ENCODE data around the gene MAPKAP1.

MAPKAP1 gene

DNA sequence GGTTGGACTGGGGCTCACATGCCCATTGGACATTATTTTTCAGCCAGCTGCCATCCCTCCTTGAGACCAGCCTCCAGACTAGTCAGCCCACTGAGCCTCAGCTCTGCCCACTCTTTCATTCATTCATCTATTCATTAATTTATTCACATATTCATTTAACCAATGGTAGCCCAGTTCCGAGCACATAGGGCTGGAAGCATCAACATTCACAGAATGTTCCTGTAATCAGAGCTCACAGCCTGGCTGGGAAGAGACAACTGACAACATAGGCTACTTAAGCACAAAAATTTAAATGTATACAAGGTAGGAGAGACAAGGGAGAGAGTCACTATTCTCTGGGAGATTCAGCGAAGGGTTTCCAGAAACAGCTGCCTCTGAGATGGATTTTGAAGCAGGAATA, 23.2 kb upstream of the MAPKAP1 start:
- Histone ChIP-seq H4K8ac (ENCODE audit: low read depth, low read length) (no peak overlapping the region), H3K9me3 (ENCODE audit: insufficient read depth, low read depth, low read length) (no peaks in the 10 kb centered on the region), H3K4me1 (ENCODE audit: control insufficient read depth in 1 of 2, insufficient read depth in 2 of 2, low read length in 2 of 2) (peaks cover 3 to 4% of the 10 kb centered on the region in 2 experiments), H4K91ac (ENCODE audit: low read depth, low read length) (no peak overlapping the region), H3K27me3 (ENCODE audit: insufficient read depth, low read length) (no peaks in the 10 kb centered on the region), H2AK5ac (ENCODE audit: low read length) (no peak overlapping the region), H3K79me1 (ENCODE audit: low read length) (no peaks in the 10 kb centered on the region), H3K23ac (ENCODE audit: low read length) (no peak overlapping the region), H2AFZ (ENCODE audit: insufficient read depth, low read length, poor library complexity) (no peak overlapping the region), H2BK5ac (ENCODE audit: low read depth, low read length, poor library complexity) (no peak overlapping the region), H2BK120ac (ENCODE audit: insufficient read depth, low read length, poor library complexity) (no peak overlapping the region), H3K79me2 (ENCODE audit: control insufficient read depth, insufficient read depth, low read length, poor library complexity) (no peaks in the 10 kb centered on the region), H3K4me3 (ENCODE audit: low read depth, low read length) (no peak overlapping the region), H3K27ac (ENCODE audit: low read depth, low read length) (no peak overlapping the region), H3K4ac (ENCODE audit: low read depth, low read length) (no peak overlapping the region), H3K4me2 (ENCODE audit: low read length) (no peak overlapping the region), H3K36me3 (ENCODE audit: control insufficient read depth in 1 of 2, insufficient read depth in 2 of 2, low read length in 2 of 2) (no peaks in the 10 kb centered on the region), H2BK12ac (ENCODE audit: low read length) (no peak overlapping the region), H3K14ac (ENCODE audit: low read length) (no peak overlapping the region), H4K12ac (ENCODE audit: low read depth, low read length) (no peak overlapping the region), H3K18ac (ENCODE audit: low read length) (no peak overlapping the region), H3K9ac (ENCODE audit: low read length) (no peak overlapping the region)
- no CpG with 5 or more reads among the region's 2 CpGs for WGBS (ENCODE audit: extremely low coverage, insufficient coverage, insufficient read length)
- no peak for DNase-seq

DNA sequence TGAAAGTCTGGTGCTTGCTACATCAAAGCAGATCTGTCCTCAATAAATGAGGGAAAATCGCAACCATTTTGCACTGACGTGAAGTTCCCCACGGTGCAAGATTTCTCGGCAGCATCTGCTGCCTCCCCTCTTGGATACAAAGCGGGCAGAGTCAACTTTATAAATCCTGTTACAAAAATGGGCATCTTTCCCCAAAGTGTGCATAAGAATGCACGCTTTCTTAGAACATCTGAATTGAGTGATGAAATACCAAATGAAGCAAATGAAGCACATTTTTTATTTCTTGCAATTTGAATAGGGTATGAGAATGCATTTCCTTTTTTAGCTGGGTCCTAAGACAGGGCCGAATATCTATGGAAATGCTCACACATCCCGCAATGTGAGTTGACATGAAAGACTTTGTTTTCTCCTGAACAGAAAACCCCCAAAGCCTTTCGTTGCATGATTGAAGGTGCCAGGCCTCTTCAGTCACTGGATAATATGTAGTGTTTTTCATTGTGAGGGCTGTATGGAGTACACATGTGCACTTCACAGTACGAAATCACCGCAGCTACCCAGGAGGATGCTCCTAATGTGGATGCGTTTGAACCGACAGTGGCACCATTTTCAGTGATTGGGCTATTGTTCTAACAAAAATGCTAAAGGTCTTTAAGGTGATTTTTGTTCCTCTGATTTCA, 19.6 kb upstream of the MAPKAP1 start:
- no peak overlapping the region for H3K9ac ChIP-seq (ENCODE audit: low read length)
- no peaks in the 10 kb centered on the region for H3K27me3 ChIP-seq (ENCODE audit: insufficient read depth, low read length)
- H3K4ac ChIP-seq (ENCODE audit: low read depth, low read length): no peak overlapping the region
- no peak overlapping the region for H4K91ac ChIP-seq (ENCODE audit: low read depth, low read length)
- no peak overlapping the region for H2BK120ac ChIP-seq (ENCODE audit: insufficient read depth, low read length, poor library complexity)
- H4K12ac ChIP-seq (ENCODE audit: low read depth, low read length): no peak overlapping the region
- no peaks in the 10 kb centered on the region for H3K79me1 ChIP-seq (ENCODE audit: low read length)
- H2BK5ac ChIP-seq (ENCODE audit: low read depth, low read length, poor library complexity): no peak overlapping the region
- no peak overlapping the region for H2AK5ac ChIP-seq (ENCODE audit: low read length)
- H3K18ac ChIP-seq (ENCODE audit: low read length): no peak overlapping the region
- H3K79me2 ChIP-seq (ENCODE audit: control insufficient read depth, insufficient read depth, low read length, poor library complexity): no peaks in the 10 kb centered on the region
- H3K14ac ChIP-seq (ENCODE audit: low read length): no peak overlapping the region
- no peak overlapping the region for H3K27ac ChIP-seq (ENCODE audit: low read depth, low read length)
- H3K23ac ChIP-seq (ENCODE audit: low read length): peak overlapping the region; percentile 83
- WGBS (ENCODE audit: extremely low coverage, insufficient coverage, insufficient read length): no CpG with 5 or more reads among the region's 13 CpGs
- no peak overlapping the region for H4K8ac ChIP-seq (ENCODE audit: low read depth, low read length)
- no peak for DNase-seq
- no peaks in the 10 kb centered on the region for H3K36me3 ChIP-seq (ENCODE audit: control insufficient read depth in 1 of 2, insufficient read depth in 2 of 2, low read length in 2 of 2)
- H2AFZ ChIP-seq (ENCODE audit: insufficient read depth, low read length, poor library complexity): no peak overlapping the region
- H3K4me1 ChIP-seq (ENCODE audit: control insufficient read depth in 1 of 2, insufficient read depth in 2 of 2, low read length in 2 of 2): no peaks in the 10 kb centered on the region
- no peak overlapping the region for H3K4me3 ChIP-seq (ENCODE audit: low read depth, low read length)
- no peak overlapping the region for H2BK12ac ChIP-seq (ENCODE audit: low read length)
- H3K4me2 ChIP-seq (ENCODE audit: low read length): no peak overlapping the region
- H3K9me3 ChIP-seq (ENCODE audit: insufficient read depth, low read depth, low read length): no peaks in the 10 kb centered on the region

DNA sequence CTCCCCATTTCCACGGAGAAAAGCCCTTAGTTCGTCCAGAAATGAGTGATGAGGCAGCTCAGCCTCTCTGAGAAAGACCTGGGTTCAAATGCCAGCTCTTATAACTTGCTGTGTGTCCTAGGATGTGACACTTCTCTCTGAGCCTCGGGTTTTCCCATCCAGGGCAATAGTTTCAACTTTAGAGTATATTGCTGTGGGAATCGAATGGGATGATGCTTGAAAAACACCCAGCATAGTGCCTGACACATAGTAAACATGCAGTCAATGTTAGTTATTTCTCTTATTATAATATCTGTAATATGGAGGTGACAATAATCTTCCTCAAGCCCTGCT, 430 bp upstream of the MAPKAP1 start:
- Histone ChIP-seq H3K9ac (ENCODE audit: low read length) (no peak overlapping the region), H3K4ac (ENCODE audit: low read depth, low read length) (peak overlapping the region; percentile 4), H3K4me1 (ENCODE audit: control insufficient read depth in 1 of 2, insufficient read depth in 2 of 2, low read length in 2 of 2) (peaks cover 0 to 5% of the 10 kb centered on the region in 2 experiments), H3K4me3 (ENCODE audit: low read depth, low read length) (no peak overlapping the region), H3K79me1 (ENCODE audit: low read length) (peaks cover 9% of the 10 kb centered on the region), H3K27ac (ENCODE audit: low read depth, low read length) (no peak overlapping the region), H2BK12ac (ENCODE audit: low read length) (no peak overlapping the region), H3K27me3 (ENCODE audit: insufficient read depth, low read length) (no peaks in the 10 kb centered on the region), H4K12ac (ENCODE audit: low read depth, low read length) (peak overlapping the region; percentile 43), H3K18ac (ENCODE audit: low read length) (no peak overlapping the region), H3K9me3 (ENCODE audit: insufficient read depth, low read depth, low read length) (no peaks in the 10 kb centered on the region), H2AK5ac (ENCODE audit: low read length) (no peak overlapping the region), H3K14ac (ENCODE audit: low read length) (peak overlapping the region; percentile 3), H2BK120ac (ENCODE audit: insufficient read depth, low read length, poor library complexity) (peak overlapping the region; percentile 4), H4K8ac (ENCODE audit: low read depth, low read length) (peak overlapping the region; percentile 92), H2BK5ac (ENCODE audit: low read depth, low read length, poor library complexity) (no peak overlapping the region), H3K79me2 (ENCODE audit: control insufficient read depth, insufficient read depth, low read length, poor library complexity) (peaks cover 6% of the 10 kb centered on the region), H2AFZ (ENCODE audit: insufficient read depth, low read length, poor library complexity) (peak overlapping the region; percentile 51), H3K23ac (ENCODE audit: low read length) (no peak overlapping the region), H4K91ac (ENCODE audit: low read depth, low read length) (peak overlapping the region; percentile 26), H3K36me3 (ENCODE audit: control insufficient read depth in 1 of 2, insufficient read depth in 2 of 2, low read length in 2 of 2) (no peaks in the 10 kb centered on the region), H3K4me2 (ENCODE audit: low read length) (peak overlapping the region; percentile 48)
- DNase-seq: no peak
- no CpG with 5 or more reads among the region's 4 CpGs for WGBS (ENCODE audit: extremely low coverage, insufficient coverage, insufficient read length)

DNA sequence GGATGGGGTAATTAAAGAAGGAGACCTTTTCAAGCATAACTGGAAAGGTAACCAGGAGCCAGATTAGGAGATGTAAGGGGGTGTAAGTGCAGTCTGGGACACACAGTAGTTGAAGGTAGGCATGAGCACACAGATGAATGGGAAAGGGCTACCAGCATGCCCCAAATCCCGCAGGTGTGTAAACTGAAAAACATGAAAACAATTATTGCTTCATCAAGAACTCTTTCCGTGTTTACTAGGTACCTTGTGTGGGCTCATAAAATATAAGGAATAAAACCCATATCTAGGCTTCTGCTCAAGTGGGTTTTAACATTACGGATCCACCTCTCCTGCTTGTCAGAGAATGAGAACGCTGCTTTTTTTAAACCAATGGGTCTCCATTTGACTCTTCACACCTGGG, 1.1 kb downstream of the MAPKAP1 start:
- Histone ChIP-seq H3K27me3 (ENCODE audit: insufficient read depth, low read length) (no peaks in the 10 kb centered on the region), H3K9me3 (ENCODE audit: insufficient read depth, low read depth, low read length) (no peaks in the 10 kb centered on the region), H4K91ac (ENCODE audit: low read depth, low read length) (no peak overlapping the region), H2BK12ac (ENCODE audit: low read length) (no peak overlapping the region), H3K14ac (ENCODE audit: low read length) (no peak overlapping the region), H2BK5ac (ENCODE audit: low read depth, low read length, poor library complexity) (no peak overlapping the region), H3K18ac (ENCODE audit: low read length) (no peak overlapping the region), H3K4me1 (ENCODE audit: control insufficient read depth in 1 of 2, insufficient read depth in 2 of 2, low read length in 2 of 2) (peaks cover 0 to 5% of the 10 kb centered on the region in 2 experiments), H2AFZ (ENCODE audit: insufficient read depth, low read length, poor library complexity) (no peak overlapping the region), H3K36me3 (ENCODE audit: control insufficient read depth in 1 of 2, insufficient read depth in 2 of 2, low read length in 2 of 2) (no peaks in the 10 kb centered on the region), H3K4me3 (ENCODE audit: low read depth, low read length) (no peak overlapping the region), H3K4ac (ENCODE audit: low read depth, low read length) (no peak overlapping the region), H3K4me2 (ENCODE audit: low read length) (peak overlapping the region; percentile 94), H2AK5ac (ENCODE audit: low read length) (no peak overlapping the region), H3K79me2 (ENCODE audit: control insufficient read depth, insufficient read depth, low read length, poor library complexity) (peaks cover 6% of the 10 kb centered on the region), H3K27ac (ENCODE audit: low read depth, low read length) (no peak overlapping the region), H3K9ac (ENCODE audit: low read length) (no peak overlapping the region), H4K12ac (ENCODE audit: low read depth, low read length) (no peak overlapping the region), H2BK120ac (ENCODE audit: insufficient read depth, low read length, poor library complexity) (no peak overlapping the region), H3K79me1 (ENCODE audit: low read length) (peaks cover 9% of the 10 kb centered on the region), H3K23ac (ENCODE audit: low read length) (no peak overlapping the region), H4K8ac (ENCODE audit: low read depth, low read length) (no peak overlapping the region)
- DNase-seq: peak in 1 of 2 donors; percentile 69
- no CpG with 5 or more reads among the region's 4 CpGs for WGBS (ENCODE audit: extremely low coverage, insufficient coverage, insufficient read length)

Measured in trophoblast cell (in vitro differentiated cells and primary cell).